OCI-LY1 (cell line): Measurements from ENCODE around the gene SRRD.

Experiments
- EZH2 ChIP-seq: fragments of 200-600 bp; sonication (generic), shearing (Covaris generic); IDR thresholded peaks from 2 replicates; pipeline ENCODE4 v1.8.0; 2017; ENCODE audit warnings: borderline replicate concordance, mixed run types, mild to moderate bottlenecking, antibody characterized with exemption, low read length, moderate library complexity, mixed read lengths
- TF ChIP-seq, protein P1 (sequence below): fragments of 200-600 bp; sonication (generic), shearing (Covaris generic); IDR thresholded peaks from 2 replicates; pipeline ENCODE4 v1.5.1; 2017; ENCODE audit warnings: mild to moderate bottlenecking, antibody characterized with exemption, low read length, moderate library complexity, mixed read lengths

DNA sequence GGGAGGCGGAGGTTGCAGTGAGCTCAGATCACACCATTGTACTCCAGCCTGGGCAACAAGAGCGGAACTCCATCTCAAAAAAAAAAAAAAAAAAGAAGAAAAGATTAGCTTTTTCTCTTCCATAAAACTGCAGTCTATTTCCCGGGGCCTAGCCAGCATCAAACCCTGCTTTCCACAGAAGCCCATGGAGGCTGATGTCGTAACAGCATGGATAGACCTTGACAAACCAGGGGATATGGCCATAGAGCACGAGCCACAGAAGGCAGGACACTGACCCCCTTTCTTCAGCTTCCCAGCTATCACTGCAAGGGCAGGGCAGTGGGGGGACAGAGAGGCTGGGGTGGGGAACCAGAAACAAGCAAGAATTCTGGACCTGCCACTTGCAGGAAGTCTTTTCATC, 21.6 kb upstream of the SRRD start:
- TF ChIP-seq, protein P1, sequence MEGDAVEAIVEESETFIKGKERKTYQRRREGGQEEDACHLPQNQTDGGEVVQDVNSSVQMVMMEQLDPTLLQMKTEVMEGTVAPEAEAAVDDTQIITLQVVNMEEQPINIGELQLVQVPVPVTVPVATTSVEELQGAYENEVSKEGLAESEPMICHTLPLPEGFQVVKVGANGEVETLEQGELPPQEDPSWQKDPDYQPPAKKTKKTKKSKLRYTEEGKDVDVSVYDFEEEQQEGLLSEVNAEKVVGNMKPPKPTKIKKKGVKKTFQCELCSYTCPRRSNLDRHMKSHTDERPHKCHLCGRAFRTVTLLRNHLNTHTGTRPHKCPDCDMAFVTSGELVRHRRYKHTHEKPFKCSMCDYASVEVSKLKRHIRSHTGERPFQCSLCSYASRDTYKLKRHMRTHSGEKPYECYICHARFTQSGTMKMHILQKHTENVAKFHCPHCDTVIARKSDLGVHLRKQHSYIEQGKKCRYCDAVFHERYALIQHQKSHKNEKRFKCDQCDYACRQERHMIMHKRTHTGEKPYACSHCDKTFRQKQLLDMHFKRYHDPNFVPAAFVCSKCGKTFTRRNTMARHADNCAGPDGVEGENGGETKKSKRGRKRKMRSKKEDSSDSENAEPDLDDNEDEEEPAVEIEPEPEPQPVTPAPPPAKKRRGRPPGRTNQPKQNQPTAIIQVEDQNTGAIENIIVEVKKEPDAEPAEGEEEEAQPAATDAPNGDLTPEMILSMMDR = no peak
- TF ChIP-seq EZH2 = no peak
